GM18858 (cell line): ENCODE data around the gene FAIM2.
"Not testable (repeated sequence)": the region's sequence is repeated elsewhere in the genome, so short reads cannot be mapped to it uniquely, and the experiment has no call there.

Source experiments
- ATAC-seq: cut with Tn5 transposase; IDR thresholded peaks from one replicate; pipeline ENCODE4 v1.9.1; 2021; ENCODE audit not compliant: unreplicated experiment

The FAIM2 gene

GRCh38 chr12:49881415-49882247 lies 22.1 kb downstream of the FAIM2 start:
- no peak for ATAC-seq

GRCh38 chr12:49880756-49881414 lies 22.8 kb downstream of the FAIM2 start:
- no peak for ATAC-seq

GRCh38 chr12:49879065-49879464 lies 24.6 kb downstream of the FAIM2 start:
- not testable (repeated sequence) for ATAC-seq

GRCh38 chr12:49878021-49878420 lies 25.7 kb downstream of the FAIM2 start:
- ATAC-seq = no peak

GRCh38 chr12:49877066-49877465 lies 26.6 kb downstream of the FAIM2 start:
- no peak for ATAC-seq

- ATAC-seq = no peak
These were observed 27.6 kb downstream of the FAIM2 start for GRCh38 chr12:49876070-49876469.

GRCh38 chr12:49875115-49875720 lies 28.5 kb downstream of the FAIM2 start:
- no peak for ATAC-seq

- ATAC-seq = no peak
These were observed 29.4 kb downstream of the FAIM2 start for GRCh38 chr12:49874142-49874897.

- no peak for ATAC-seq
These were observed 30.3 kb downstream of the FAIM2 start for GRCh38 chr12:49873361-49873934.

- ATAC-seq = no peak
These were observed 30.9 kb downstream of the FAIM2 start for GRCh38 chr12:49872781-49873181.

GRCh38 chr12:49872381-49872780 lies 31.3 kb downstream of the FAIM2 start:
- no peak for ATAC-seq

- ATAC-seq = not testable (repeated sequence)
These were observed 31.9 kb downstream of the FAIM2 start for GRCh38 chr12:49871811-49872251.

GRCh38 chr12:49871263-49871561 lies 32.5 kb downstream of the FAIM2 start:
- ATAC-seq = no peak

GRCh38 chr12:49870501-49871262 lies 33.0 kb downstream of the FAIM2 start:
- no peak for ATAC-seq

- no peak for ATAC-seq
These were observed 33.7 kb downstream of the FAIM2 start for GRCh38 chr12:49869816-49870500.

- no peak for ATAC-seq
These were observed 34.5 kb downstream of the FAIM2 start for GRCh38 chr12:49868952-49869815.

GRCh38 chr12:49868449-49868848 lies 35.3 kb downstream of the FAIM2 start:
- ATAC-seq = no peak

- ATAC-seq = no peak
These were observed 35.9 kb downstream of the FAIM2 start for GRCh38 chr12:49867570-49868341.
